22Rv1 (cell line): ENCODE data around the gene ABCA1.

ENCODE experiments used
- CTCF ChIP-seq: fragments of 450-650 bp; IDR thresholded peaks from 2 replicates; pipeline ENCODE4 v1.5.1; 2017; ENCODE audit warnings: mild to moderate bottlenecking
- ZFX ChIP-seq: fragments of 450-650 bp; IDR thresholded peaks from 2 replicates; pipeline ENCODE4 v1.6.1; 2017; ENCODE audit warnings: antibody characterized with exemption, borderline replicate concordance

GRCh38 chr9:104941597-104941996 lies 13.6 kb upstream of the ABCA1 start:
- TF ChIP-seq CTCF (no peak), ZFX (no peak)
